Measurements from ENCODE around the gene ZNF202. TPM values are rescaled to one million over a fixed set of nuclear protein-coding genes. Genes with fewer than 3 reads are reported as not detected.

Gene ZNF202
- total and polyA plus RNA-seq, 2 donors (not counting 1 experiment from before 2014, with no cell fraction given): 4.5 to 9.7 TPM

- Histone ChIP-seq H3K27me3 (ENCODE audit: control insufficient read depth, insufficient read depth, low read length) (no peaks in the 10 kb centered on the region), H2AFZ (ENCODE audit: low read length) (no peak overlapping the region), H3K9ac (ENCODE audit: insufficient read depth, low read length) (no peak overlapping the region), H3K36me3 (ENCODE audit: control insufficient read depth, insufficient read depth, low read length) (no peaks in the 10 kb centered on the region), H4K20me1 (ENCODE audit: control insufficient read depth, extremely low read depth, insufficient read depth, low read length) (no peaks in the 10 kb centered on the region), H3K4me1 (ENCODE audit: control insufficient read depth, extremely low read depth, insufficient read depth, low read length) (no peaks in the 10 kb centered on the region), H3K79me2 (ENCODE audit: control insufficient read depth, insufficient read depth, low read length) (no peaks in the 10 kb centered on the region), H3K9me3 (ENCODE audit: control insufficient read depth, insufficient read depth, low read depth, low read length) (no peaks in the 10 kb centered on the region), H3K4me3 (replicated peaks in 1 of 4; ENCODE audit: control extremely low read depth in 1 of 4, insufficient read depth in 1 of 4, low read depth in 3 of 4, low read length in 4 of 4) (no peak overlapping the region), H3K27ac (ENCODE audit: insufficient read depth, low read length) (no peak overlapping the region), H3K4me2 (ENCODE audit: extremely low read depth, insufficient read depth, low read length) (no peak overlapping the region)
- DNase-seq (ENCODE audit: low read depth in 2 of 2): peak in 1 of 2 donors; percentile 3
- TF ChIP-seq CTCF (conservative IDR thresholded peaks at IDR 0.05 in 1 of 2, IDR thresholded peaks at IDR 0.05 in 1 of 2; ENCODE audit: low read depth in 1 of 2, low read length in 2 of 2) (no peak), EZH2 (IDR thresholded peaks at IDR 0.05; ENCODE audit: low read length, missing control alignments) (no peak)
Measured at GRCh38 chr11:123694551-123694950, 46.9 kb downstream of the ZNF202 start.

- Histone ChIP-seq H3K4me1 (ENCODE audit: control insufficient read depth, extremely low read depth, insufficient read depth, low read length) (no peaks in the 10 kb centered on the region), H3K27me3 (ENCODE audit: control insufficient read depth, insufficient read depth, low read length) (no peaks in the 10 kb centered on the region), H3K4me3 (replicated peaks in 1 of 4; ENCODE audit: control extremely low read depth in 1 of 4, insufficient read depth in 1 of 4, low read depth in 3 of 4, low read length in 4 of 4) (no peak overlapping the region), H3K79me2 (ENCODE audit: control insufficient read depth, insufficient read depth, low read length) (no peaks in the 10 kb centered on the region), H3K36me3 (ENCODE audit: control insufficient read depth, insufficient read depth, low read length) (no peaks in the 10 kb centered on the region), H3K9me3 (ENCODE audit: control insufficient read depth, insufficient read depth, low read depth, low read length) (no peaks in the 10 kb centered on the region), H2AFZ (ENCODE audit: low read length) (no peak overlapping the region), H3K4me2 (ENCODE audit: extremely low read depth, insufficient read depth, low read length) (no peak overlapping the region), H4K20me1 (ENCODE audit: control insufficient read depth, extremely low read depth, insufficient read depth, low read length) (no peaks in the 10 kb centered on the region), H3K27ac (ENCODE audit: insufficient read depth, low read length) (no peak overlapping the region), H3K9ac (ENCODE audit: insufficient read depth, low read length) (no peak overlapping the region)
- DNase-seq (ENCODE audit: low read depth in 2 of 2): no peak
- TF ChIP-seq CTCF (conservative IDR thresholded peaks at IDR 0.05 in 1 of 2, IDR thresholded peaks at IDR 0.05 in 1 of 2; ENCODE audit: low read depth in 1 of 2, low read length in 2 of 2) (no peak), EZH2 (IDR thresholded peaks at IDR 0.05; ENCODE audit: low read length, missing control alignments) (no peak)
Measured at GRCh38 chr11:123692961-123693360, 48.5 kb downstream of the ZNF202 start.

GRCh38 chr11:123690485-123690884 lies 51.0 kb downstream of the ZNF202 start:
- Histone ChIP-seq H3K27me3 (ENCODE audit: control insufficient read depth, insufficient read depth, low read length) (no peaks in the 10 kb centered on the region), H3K79me2 (ENCODE audit: control insufficient read depth, insufficient read depth, low read length) (no peaks in the 10 kb centered on the region), H3K4me2 (ENCODE audit: extremely low read depth, insufficient read depth, low read length) (no peak overlapping the region), H3K4me1 (ENCODE audit: control insufficient read depth, extremely low read depth, insufficient read depth, low read length) (no peaks in the 10 kb centered on the region), H2AFZ (ENCODE audit: low read length) (no peak overlapping the region), H3K36me3 (ENCODE audit: control insufficient read depth, insufficient read depth, low read length) (no peaks in the 10 kb centered on the region), H3K4me3 (replicated peaks in 1 of 4; ENCODE audit: control extremely low read depth in 1 of 4, insufficient read depth in 1 of 4, low read depth in 3 of 4, low read length in 4 of 4) (no peak overlapping the region), H3K9ac (ENCODE audit: insufficient read depth, low read length) (no peak overlapping the region), H3K9me3 (ENCODE audit: control insufficient read depth, insufficient read depth, low read depth, low read length) (no peaks in the 10 kb centered on the region), H4K20me1 (ENCODE audit: control insufficient read depth, extremely low read depth, insufficient read depth, low read length) (no peaks in the 10 kb centered on the region), H3K27ac (ENCODE audit: insufficient read depth, low read length) (no peak overlapping the region)
- DNase-seq (ENCODE audit: low read depth in 2 of 2): peak in 1 of 2 donors; percentile 61
- no peak for TF ChIP-seq CTCF (conservative IDR thresholded peaks at IDR 0.05 in 1 of 2, IDR thresholded peaks at IDR 0.05 in 1 of 2; ENCODE audit: low read depth in 1 of 2, low read length in 2 of 2)
- no peak for TF ChIP-seq EZH2 (IDR thresholded peaks at IDR 0.05; ENCODE audit: low read length, missing control alignments)
